Endothelial cell of umbilical vein (primary cell): ENCODE results near the gene NMD3. TPM values are rescaled to one million over a fixed set of nuclear protein-coding genes. Genes with fewer than 3 reads are reported as not detected.

Experiments used
- BruUV-seq: library from RNA; stranded (reverse); fragments of 400-500 nt; replicated peaks from 2 replicates; lab custom pipeline; 2021; lab: Mats Ljungman, UMichigan
- CTCF ChIA-PET: fragments of 300-600, 350-600 bp; sonication (Branson Sonifier 250); formaldehyde crosslinking; loops from one replicate; lab custom pipeline; 2021; ENCODE audit warnings: antibody characterized with exemption, inconsistent platforms; lab: Charles Lee
- POLR2A ChIA-PET: fragments of 300-600, 350-600 bp; sonication (Branson Sonifier 250); formaldehyde crosslinking; loops from one replicate; lab custom pipeline; 2021; ENCODE audit warnings: antibody characterized with exemption, inconsistent platforms; lab: Charles Lee
- DNase-seq: peaks from one replicate; pipeline ENCODE4 v3.0.0-alpha.2; 2011; ENCODE audit warnings: low read depth, low spot score
- FAIRE-seq: peaks from 2 replicates; lab custom pipeline; 2011; peaks lifted over from hg19 to GRCh38; lab: Jason Lieb, UNC
- H2AFZ ChIP-seq: 2 replicates; pipeline ENCODE4 v1.6.0; 2012; ENCODE audit warnings: low read depth, low read length, control low read depth, inconsistent platforms
- H3K27ac ChIP-seq: 2 replicates; pipeline ENCODE4 v1.5.1; 2011; ENCODE audit warnings: low read depth, mild to moderate bottlenecking, control low read depth, low read length, moderate library complexity; ENCODE audit not compliant: insufficient read depth
- H3K27me3 ChIP-seq, 2 experiments: 2 replicates each; pipeline versions ENCODE4 v1.6.0 to v1.6.1; 2011; ENCODE audit warnings: low read length in 2 of 2, mixed read lengths in 1 of 2; ENCODE audit not compliant: control insufficient read depth in 2 of 2, insufficient read depth in 2 of 2
- H3K36me3 ChIP-seq, 2 experiments: 2 replicates in 1 of 2; 3 replicates in 1 of 2; pipeline ENCODE4 v1.5.1; 2011; ENCODE audit warnings: low read length in 2 of 2, mild to moderate bottlenecking in 1 of 2, moderate library complexity in 1 of 2; ENCODE audit not compliant: control insufficient read depth in 2 of 2, insufficient read depth in 2 of 2; ENCODE audit errors: extremely low read depth in 1 of 2
- H3K4me1 ChIP-seq: 3 replicates; pipeline ENCODE4 v1.5.1; 2011; ENCODE audit warnings: mild to moderate bottlenecking, low read length; ENCODE audit not compliant: control insufficient read depth, insufficient read depth; ENCODE audit errors: extremely low read depth
- H3K4me2 ChIP-seq: 2 replicates; pipeline ENCODE4 v1.6.1; 2011; ENCODE audit warnings: low read length, control low read depth, mixed read lengths; ENCODE audit not compliant: insufficient read depth
- H3K4me3 ChIP-seq, 3 experiments: fragments of 200-600 bp in 1 of 3; sonication (generic), shearing (Covaris generic) in 1 of 3; replicated peaks in 1 of 3; 2 replicates each; pipeline ENCODE4 v1.5.1; 2011 to 2016; ENCODE audit warnings: control low read depth in 3 of 3, low read length in 3 of 3, mild to moderate bottlenecking in 2 of 3, inconsistent platforms in 1 of 3, low read depth in 1 of 3, moderate library complexity in 1 of 3; ENCODE audit not compliant: insufficient read depth in 1 of 3
- H3K79me2 ChIP-seq: 2 replicates; pipeline ENCODE4 v1.6.0; 2012; ENCODE audit warnings: low read length, inconsistent platforms; ENCODE audit not compliant: control insufficient read depth, insufficient read depth
- H3K9ac ChIP-seq: replicated peaks from 2 replicates; pipeline ENCODE3; 2011; ENCODE audit warnings: low read length, control low read depth; ENCODE audit not compliant: insufficient read depth; ENCODE audit errors: extremely low read depth
- H3K9me1 ChIP-seq: replicated peaks from 3 replicates; pipeline ENCODE4 v1.6.0; 2011; ENCODE audit warnings: mild to moderate bottlenecking, low read length; ENCODE audit not compliant: control insufficient read depth, insufficient read depth; ENCODE audit errors: extremely low read depth
- H3K9me3 ChIP-seq: replicated peaks from 2 replicates; pipeline ENCODE4 v1.5.1; 2012; ENCODE audit warnings: low read length, inconsistent platforms; ENCODE audit not compliant: control insufficient read depth, insufficient read depth
- H4K20me1 ChIP-seq: replicated peaks from 2 replicates; pipeline ENCODE3; 2011; ENCODE audit warnings: mild to moderate bottlenecking, low read length; ENCODE audit not compliant: control insufficient read depth, insufficient read depth; ENCODE audit errors: extremely low read depth
- EZH2 ChIP-seq: IDR thresholded peaks from 2 replicates; pipeline ENCODE4 v1.6.1; 2012; ENCODE audit warnings: borderline replicate concordance, low read depth, mild to moderate bottlenecking, moderate library complexity, low read length, inconsistent platforms; ENCODE audit not compliant: severe bottlenecking
- FOS ChIP-seq: IDR thresholded peaks from 2 replicates; pipeline ENCODE4 v1.6.1; 2011; ENCODE audit warnings: mild to moderate bottlenecking, low read length, moderate library complexity, borderline replicate concordance; ENCODE audit not compliant: insufficient read depth
- GATA2 ChIP-seq: IDR thresholded peaks from 2 replicates; pipeline ENCODE4 v1.7.0; 2011; ENCODE audit warnings: low read depth, mild to moderate bottlenecking, moderate library complexity, mixed read lengths, low read length; ENCODE audit not compliant: insufficient read length, insufficient read depth
- JUN ChIP-seq: IDR thresholded peaks from 2 replicates; pipeline ENCODE4 v1.6.1; 2011; ENCODE audit warnings: borderline replicate concordance, low read depth; ENCODE audit not compliant: insufficient read length, insufficient read depth
- MYC ChIP-seq: IDR thresholded peaks from one replicate; pipeline ENCODE4 v1.6.1; 2011; ENCODE audit warnings: mild to moderate bottlenecking, low read depth, low read length
- POLR2A ChIP-seq: IDR thresholded peaks from 2 replicates; pipeline ENCODE4 v1.6.1; 2012; ENCODE audit warnings: low read depth, mild to moderate bottlenecking, control low read depth, low read length
- POLR2AphosphoS5 ChIP-seq: IDR thresholded peaks from 2 replicates; pipeline ENCODE4 v1.6.1; 2012; ENCODE audit warnings: low read depth, mild to moderate bottlenecking, control low read depth, low read length, moderate library complexity; ENCODE audit not compliant: insufficient read depth
- dilution Hi-C: fragments of 300-500 bp; cut with MboI; formaldehyde crosslinking; loops from one replicate; pipeline ENCODE4 v1.15.0; 2019; ENCODE audit warnings: low sequenced_read_pairs; ENCODE audit not compliant: extremely low pct_ligation_motif_present
- intact Hi-C: fragments of 100-400 bp; cut with micrococcal nuclease; formaldehyde crosslinking; loops from one replicate; pipeline ENCODE4 v1.10.0; 2022
- polyA plus RNA-seq, 4 experiments: library from polyadenylated mRNA; depleted of rRNA in 3 of 4; stranded (reverse) in 3 of 4; unstranded in 1 of 4; fragments of >200 nt; gene quantifications; 2 replicates each; pipeline versions ENCODE4 v1.2.1 to v1.2.3, GENCODE V29; 2011 to 2012; ENCODE audit warnings: missing spikeins in 1 of 4
- total RNA-seq: library from RNA; stranded (reverse); gene quantifications from 2 replicates; pipeline ENCODE4 v1.2.3, GENCODE V29; 2021
- TF ChIP-seq, protein P1 (sequence below): IDR thresholded peaks from 2 replicates; pipeline ENCODE4 v1.6.1; 2011; ENCODE audit not compliant: insufficient read depth, insufficient read length
- TF ChIP-seq, protein P2 (sequence below), 2 donors: IDR thresholded peaks; 1 replicate in 1 of 2; 2 replicates in 1 of 2; pipeline ENCODE4 v1.5.1; 2011; ENCODE audit warnings: low read length in 2 of 2, mild to moderate bottlenecking in 2 of 2, moderate library complexity in 2 of 2, control low read depth in 1 of 2, inconsistent platforms in 1 of 2, low read depth in 1 of 2; ENCODE audit not compliant: insufficient read depth in 1 of 2; ENCODE audit errors: extremely low read depth in 1 of 2

NMD3 gene
- total and polyA plus RNA-seq, 2 donors (not counting 3 experiments of a cell fraction or from before 2014, with no cell fraction given): 14.2 to 53.8 TPM

GRCh38 chr3:161224786-161225185 is 3.7 kb downstream of the NMD3 start:
- H3K27me3 ChIP-seq: no peaks in the 10 kb centered on the region
- CTCF ChIA-PET: interaction anchor here (0.9 kb wide), 1 partner anchor 50 kb away, joined by 4 read pairs; no protein-coding TSS in a partner anchor
- no peak overlapping the region for H3K4me3 ChIP-seq
- FAIRE-seq (no peak), DNase-seq (no peak)
- intact Hi-C loops (loop anchor here (5.0 kb wide), 3 partner anchors 193 to 527 kb away; no protein-coding TSS in a partner anchor), dilution Hi-C loops (no loop called here)
- H3K36me3 ChIP-seq: peaks cover 0 to 16% of the 10 kb centered on the region in 2 experiments
- TF ChIP-seq EZH2 (no peak), MYC (no peak), POLR2AphosphoS5 (no peak), GATA2 (no peak), JUN (no peak), POLR2A (no peak), FOS (no peak)
- TF ChIP-seq, protein P1, sequence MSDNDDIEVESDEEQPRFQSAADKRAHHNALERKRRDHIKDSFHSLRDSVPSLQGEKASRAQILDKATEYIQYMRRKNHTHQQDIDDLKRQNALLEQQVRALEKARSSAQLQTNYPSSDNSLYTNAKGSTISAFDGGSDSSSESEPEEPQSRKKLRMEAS: no peak
- TF ChIP-seq, protein P2, sequence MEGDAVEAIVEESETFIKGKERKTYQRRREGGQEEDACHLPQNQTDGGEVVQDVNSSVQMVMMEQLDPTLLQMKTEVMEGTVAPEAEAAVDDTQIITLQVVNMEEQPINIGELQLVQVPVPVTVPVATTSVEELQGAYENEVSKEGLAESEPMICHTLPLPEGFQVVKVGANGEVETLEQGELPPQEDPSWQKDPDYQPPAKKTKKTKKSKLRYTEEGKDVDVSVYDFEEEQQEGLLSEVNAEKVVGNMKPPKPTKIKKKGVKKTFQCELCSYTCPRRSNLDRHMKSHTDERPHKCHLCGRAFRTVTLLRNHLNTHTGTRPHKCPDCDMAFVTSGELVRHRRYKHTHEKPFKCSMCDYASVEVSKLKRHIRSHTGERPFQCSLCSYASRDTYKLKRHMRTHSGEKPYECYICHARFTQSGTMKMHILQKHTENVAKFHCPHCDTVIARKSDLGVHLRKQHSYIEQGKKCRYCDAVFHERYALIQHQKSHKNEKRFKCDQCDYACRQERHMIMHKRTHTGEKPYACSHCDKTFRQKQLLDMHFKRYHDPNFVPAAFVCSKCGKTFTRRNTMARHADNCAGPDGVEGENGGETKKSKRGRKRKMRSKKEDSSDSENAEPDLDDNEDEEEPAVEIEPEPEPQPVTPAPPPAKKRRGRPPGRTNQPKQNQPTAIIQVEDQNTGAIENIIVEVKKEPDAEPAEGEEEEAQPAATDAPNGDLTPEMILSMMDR (IDR thresholded peaks at IDR 0.05; ENCODE audit: extremely low read depth in 1 of 2, insufficient read depth in 1 of 2, low read depth in 1 of 2, low read length in 2 of 2): no peak
- no peak overlapping the region for H3K27ac ChIP-seq
- peaks cover 78% of the 10 kb centered on the region for H3K79me2 ChIP-seq
- peaks cover 30% of the 10 kb centered on the region for H3K4me1 ChIP-seq
- peak overlapping the region; percentile 37 for H3K4me2 ChIP-seq
- no peaks in the 10 kb centered on the region for H3K9me1 ChIP-seq
- H4K20me1 ChIP-seq: peaks cover 7% of the 10 kb centered on the region
- no peaks in the 10 kb centered on the region for H3K9me3 ChIP-seq
- no peak overlapping the region for H2AFZ ChIP-seq
- H3K9ac ChIP-seq: no peak overlapping the region
- POLR2A ChIA-PET: no interaction called here
- BruUV-seq: no TSS peak
